Esophagus muscularis mucosa (tissue), 4 donors: ENCODE measurements around the gene NLRP3. TPM values are rescaled to one million over a fixed set of nuclear protein-coding genes. Genes with fewer than 3 reads are reported as not detected.

Experiments
- DNase-seq: peaks from one replicate; pipeline ENCODE4 v3.0.0-alpha.2; 2017; ENCODE audit errors: extremely low spot score
- H3K27ac ChIP-seq, 4 donors: fragments of 200-600 bp; sonication (generic); replicated peaks in 1 of 4; 1 replicate in 3 of 4; 2 replicates in 1 of 4; pipeline ENCODE4 v1.5.1; 2016 to 2019; ENCODE audit warnings: mild to moderate bottlenecking in 1 of 4
- H3K27me3 ChIP-seq, 4 donors: fragments of 200-600 bp; sonication (generic); one replicate each; pipeline versions ENCODE4 v1.5.1 to v1.6.0; 2016 to 2019
- H3K36me3 ChIP-seq, 4 donors: fragments of 200-600 bp; sonication (generic); one replicate each; pipeline ENCODE4 v1.5.1; 2016 to 2019
- H3K4me1 ChIP-seq, 4 donors: fragments of 200-600 bp; sonication (generic); one replicate each; pipeline ENCODE4 v1.5.1; 2016 to 2019
- H3K4me3 ChIP-seq, 4 donors: fragments of 200-600 bp; sonication (generic); 1 replicate in 2 of 4; 2 replicates in 2 of 4; pipeline ENCODE4 v1.5.1; 2016 to 2019; ENCODE audit warnings: mild to moderate bottlenecking in 4 of 4, moderate library complexity in 1 of 4
- H3K9me3 ChIP-seq, 4 donors: fragments of 200-600 bp; sonication (generic); 1 replicate in 3 of 4; 2 replicates in 1 of 4; pipeline ENCODE4 v1.5.1; 2016 to 2019
- CTCF ChIP-seq, 3 experiments: fragments of 200-600 bp in 2 of 3; fragments of 450-650 bp in 1 of 3; sonication (generic) in 2 of 3; IDR thresholded peaks; one replicate each; pipeline ENCODE4 v1.5.1; 2017 to 2019; ENCODE audit warnings: antibody characterized with exemption in 3 of 3, mild to moderate bottlenecking in 2 of 3, moderate library complexity in 1 of 3
- EP300 ChIP-seq: sonication (generic); formaldehyde crosslinking; IDR thresholded peaks from one replicate; pipeline ENCODE4 v1.6.1; 2017; ENCODE audit warnings: antibody characterized with exemption
- POLR2A ChIP-seq: fragments of 450-650 bp; IDR thresholded peaks from one replicate; pipeline ENCODE4 v1.6.1; 2017; ENCODE audit warnings: antibody characterized with exemption, moderate library complexity, mild to moderate bottlenecking, low read depth
- POLR2AphosphoS5 ChIP-seq, 2 donors: sonication (generic); formaldehyde crosslinking; IDR thresholded peaks; one replicate each; pipeline ENCODE4 v1.6.1; 2017; ENCODE audit warnings: antibody characterized with exemption in 2 of 2
- WGBS: methylation state at CpG from one replicate; pipeline ENCODE4 v1.1.5; 2018; 5-methylcytosine and 5-hydroxymethylcytosine counted together
- intact Hi-C: fragments of 100-400 bp; cut with DNase I; formaldehyde crosslinking; loops from one replicate; pipeline ENCODE4 v1.15.1; 2023
- total RNA-seq, 4 donors: library from RNA; depleted of rRNA; stranded (reverse); fragments of >200 nt; gene quantifications; one replicate each; pipeline versions ENCODE4 v1.1.0 to v1.2.1, GENCODE V29; 2016

NLRP3 gene
- total RNA-seq, 4 donors from 2014 or later = 1.3 to 4.5 (median 1.6) TPM

GRCh38 chr1:247402120-247402675, 13.8 kb upstream of the NLRP3 start:
- no peak for TF ChIP-seq POLR2AphosphoS5 (IDR thresholded peaks at IDR 0.05)
- TF ChIP-seq EP300 = no peak
- TF ChIP-seq POLR2A = no peak
- TF ChIP-seq CTCF (IDR thresholded peaks at IDR 0.05) = no peak
- no peak for DNase-seq
- Histone ChIP-seq H3K27ac (no peak overlapping the region), H3K4me1 (no peaks in the 10 kb centered on the region), H3K9me3 (no peaks in the 10 kb centered on the region), H3K36me3 (no peaks in the 10 kb centered on the region), H3K27me3 (no peaks in the 10 kb centered on the region), H3K4me3 (no peak overlapping the region)
- intact Hi-C loops = no loop called here
- WGBS = 73% methylated on average over 7 of the region's 7 CpGs

GRCh38 chr1:247406014-247406656, 9.8 kb upstream of the NLRP3 start:
- Histone ChIP-seq H3K4me1 (no peaks in the 10 kb centered on the region), H3K27ac (no peak overlapping the region), H3K4me3 (no peak overlapping the region), H3K9me3 (no peaks in the 10 kb centered on the region), H3K27me3 (no peaks in the 10 kb centered on the region), H3K36me3 (no peaks in the 10 kb centered on the region)
- 91% methylated on average over 26 of the region's 40 CpGs for WGBS
- intact Hi-C loops = no loop called here
- TF ChIP-seq CTCF (IDR thresholded peaks at IDR 0.05) (no peak), EP300 (no peak), POLR2A (no peak), POLR2AphosphoS5 (IDR thresholded peaks at IDR 0.05) (no peak)
- DNase-seq = no peak

- H3K36me3 ChIP-seq = no peaks in the 10 kb centered on the region
- WGBS = 69% methylated on average over 10 of the region's 10 CpGs
- TF ChIP-seq POLR2A (no peak), CTCF (IDR thresholded peaks at IDR 0.05) (no peak), POLR2AphosphoS5 (IDR thresholded peaks at IDR 0.05) (peak in 1 of 2 donors; percentile 14), EP300 (no peak)
- peak overlapping the region in 2 of 4 donors; percentile 8 to 31 for H3K27ac ChIP-seq
- H3K27me3 ChIP-seq = no peaks in the 10 kb centered on the region
- H3K4me3 ChIP-seq = no peak overlapping the region
- H3K4me1 ChIP-seq = no peaks in the 10 kb centered on the region
- no peaks in the 10 kb centered on the region for H3K9me3 ChIP-seq
- intact Hi-C loops = no loop called here
- DNase-seq = no peak
These were observed 8.8 kb upstream of the NLRP3 start for GRCh38 chr1:247407180-247407616.

GRCh38 chr1:247408100-247408499, 7.9 kb upstream of the NLRP3 start:
- no peaks in the 10 kb centered on the region for H3K4me1 ChIP-seq
- no peaks in the 10 kb centered on the region for H3K9me3 ChIP-seq
- intact Hi-C loops = no loop called here
- DNase-seq = no peak
- TF ChIP-seq POLR2AphosphoS5 (IDR thresholded peaks at IDR 0.05) (no peak), EP300 (no peak), POLR2A (no peak), CTCF (IDR thresholded peaks at IDR 0.05) (no peak)
- no peaks in the 10 kb centered on the region for H3K27me3 ChIP-seq
- 67% methylated on average over 5 of the region's 5 CpGs for WGBS
- no peaks in the 10 kb centered on the region for H3K36me3 ChIP-seq
- no peak overlapping the region for H3K27ac ChIP-seq
- H3K4me3 ChIP-seq = no peak overlapping the region
